ENCODE measurements around the gene HHEX.

Gene HHEX

GRCh38 chr10:92695679-92696605 is 6.2 kb downstream of the HHEX start:
- no peak for DNase-seq

DNA sequence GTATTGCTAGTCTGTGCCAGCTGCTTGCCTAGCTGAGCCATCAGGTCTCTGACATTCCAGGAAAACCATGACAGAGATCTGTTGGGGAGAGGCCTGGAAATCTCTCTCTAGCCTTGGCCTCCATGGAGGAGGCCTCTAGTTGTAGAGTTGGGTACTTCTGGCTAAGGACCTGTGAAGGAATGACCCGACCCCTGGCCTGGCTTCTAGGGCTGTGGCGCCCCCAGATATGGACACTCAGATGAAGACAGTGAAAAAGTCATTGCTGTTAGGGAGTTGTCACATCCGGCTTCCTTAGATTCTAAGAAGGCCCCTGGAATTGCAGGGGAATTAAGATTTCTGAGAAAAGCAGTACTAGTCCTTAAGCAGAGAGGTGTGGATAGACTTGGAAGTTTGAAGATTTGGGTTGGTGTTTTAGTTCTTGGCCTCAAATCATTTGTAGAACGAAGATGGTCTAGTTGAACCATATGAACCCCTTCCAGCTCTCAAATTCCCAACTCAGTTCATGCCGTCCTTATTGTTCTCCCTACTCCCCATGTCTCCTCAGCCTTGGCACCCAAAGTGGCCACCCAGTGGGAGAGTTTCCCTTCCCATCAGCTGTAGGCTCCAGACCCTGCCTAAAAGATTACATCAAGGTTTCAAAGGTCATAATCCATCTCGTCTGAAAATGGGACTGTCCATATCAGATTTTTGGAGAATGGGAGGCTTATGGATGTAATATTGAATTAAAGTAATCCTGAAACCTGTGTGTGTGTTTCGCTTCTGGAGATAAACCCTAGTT is 7.0 kb downstream of the HHEX start:
- no peak for DNase-seq

DNA sequence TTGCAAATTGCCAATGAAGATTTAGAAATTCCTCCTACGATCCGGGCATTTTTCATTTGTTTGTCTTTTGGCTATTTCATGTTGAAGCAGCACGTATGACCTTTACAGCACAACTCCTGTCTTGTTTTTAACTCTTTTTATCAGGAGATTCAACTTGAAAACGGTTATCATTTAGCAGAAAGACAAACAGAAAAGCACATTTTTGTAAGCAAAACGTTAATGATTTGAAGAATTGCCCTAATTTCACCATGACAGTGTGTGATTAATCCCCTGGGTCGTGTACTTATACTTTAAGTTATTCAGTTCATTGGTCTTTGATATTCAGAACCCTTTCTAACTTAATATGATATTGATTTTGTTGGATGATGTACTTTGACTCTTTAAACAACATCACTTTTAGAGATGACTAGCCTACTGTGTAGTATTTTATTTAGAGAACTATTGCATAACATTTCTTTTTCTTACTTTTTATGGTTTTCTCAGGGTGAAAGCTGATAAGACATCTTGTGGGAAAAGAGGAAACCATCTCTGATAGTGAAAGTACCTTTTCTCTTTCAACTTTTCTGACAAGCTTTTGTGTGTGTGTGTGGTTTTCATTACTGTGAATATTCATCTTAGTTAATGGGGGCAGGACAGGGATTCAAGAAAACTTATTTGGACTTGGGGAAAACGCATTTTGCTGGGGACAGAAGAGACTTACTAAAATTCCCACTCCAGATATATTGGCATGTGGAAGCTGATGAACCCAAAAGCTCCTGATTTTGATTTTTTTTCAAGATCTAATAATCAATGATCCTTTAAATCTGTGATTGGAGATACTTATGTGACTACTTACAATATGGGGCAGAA is 8.1 kb downstream of the HHEX start:
- no peak for DNase-seq

- no peak for DNase-seq
Measured at GRCh38 chr10:92699193-92699517, 9.4 kb downstream of the HHEX start.

DNA sequence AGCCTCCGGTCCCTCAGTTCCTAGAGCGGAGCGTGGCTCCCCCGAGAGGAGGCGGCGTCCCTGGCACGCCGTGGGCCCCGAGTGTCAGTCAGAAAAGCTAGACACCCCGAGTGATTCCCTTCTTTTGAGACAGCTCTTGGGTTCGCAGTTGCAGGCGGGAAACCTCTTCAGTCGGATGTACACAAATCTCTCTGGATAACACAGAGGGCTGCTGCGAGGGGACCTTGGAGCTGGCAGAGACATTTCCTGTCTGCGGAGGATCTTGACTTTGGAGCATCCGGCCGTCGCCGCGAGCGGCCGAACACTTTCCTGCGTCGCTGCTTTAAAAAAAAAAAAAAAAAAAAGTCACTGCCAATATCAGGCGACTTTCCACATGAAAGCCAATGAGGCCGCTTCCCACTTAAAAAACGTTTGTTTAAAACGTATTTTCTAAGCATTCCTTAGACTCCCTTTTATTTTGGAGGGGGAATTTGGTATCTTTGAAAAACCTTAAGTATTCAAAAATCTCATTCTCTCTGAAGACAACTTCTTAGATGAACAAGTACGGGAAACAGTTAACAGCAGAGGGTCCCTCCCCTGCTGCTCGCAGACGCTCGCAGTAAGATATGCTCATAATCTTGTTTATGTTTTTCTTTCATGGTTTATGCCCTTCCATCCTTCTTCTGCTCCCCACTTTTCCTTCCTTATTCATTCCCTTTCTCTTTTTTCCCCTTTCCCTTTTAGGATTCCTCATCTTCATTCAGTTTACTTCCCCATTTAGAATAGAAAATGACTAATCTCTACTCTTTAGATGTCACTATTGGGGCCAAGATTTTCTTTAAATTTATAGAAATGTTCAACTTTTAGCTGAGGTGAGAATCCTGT is 10.0 kb downstream of the HHEX start:
- DNase-seq = peak; percentile 70

GRCh38 chr10:92702301-92702916 is 12.7 kb downstream of the HHEX start:
- DNase-seq = no peak

GRCh38 chr10:92712016-92712889 is 22.5 kb downstream of the HHEX start:
- DNase-seq = no peak

- DNase-seq = no peak
Measured at GRCh38 chr10:92714152-92714845, 24.5 kb downstream of the HHEX start.

- DNase-seq = no peak
Measured at GRCh38 chr10:92714872-92715271, 25.1 kb downstream of the HHEX start.

GRCh38 chr10:92719991-92720830 is 30.5 kb downstream of the HHEX start:
- peak; percentile 38 for DNase-seq

- DNase-seq = no peak
Measured at GRCh38 chr10:92720831-92721165, 31.0 kb downstream of the HHEX start.

GRCh38 chr10:92722349-92722748 is 32.6 kb downstream of the HHEX start:
- DNase-seq = no peak

DNA sequence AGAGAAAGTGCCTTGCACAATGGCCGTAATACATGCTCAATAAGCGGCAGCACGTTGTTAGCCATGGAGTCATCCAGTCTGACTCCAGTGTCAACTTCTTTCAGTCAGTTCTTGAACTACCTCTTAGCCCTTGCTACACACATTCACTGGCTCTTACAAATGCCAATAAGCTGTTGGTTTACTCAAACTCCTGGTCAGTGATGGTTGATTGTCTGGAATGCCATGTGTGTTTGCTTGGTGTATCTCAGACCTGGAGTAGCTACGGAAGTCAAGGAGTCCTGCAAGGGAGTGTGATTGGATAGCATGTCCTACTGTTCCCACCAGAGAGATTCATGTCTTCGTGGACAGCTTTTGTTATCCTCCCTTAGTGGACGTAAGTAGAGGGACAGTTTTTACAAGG is 37.4 kb downstream of the HHEX start:
- DNase-seq = no peak

GRCh38 chr10:92727550-92727949 is 37.8 kb downstream of the HHEX start:
- DNase-seq = no peak

- no peak for DNase-seq
Measured at GRCh38 chr10:92729886-92730285, 40.1 kb downstream of the HHEX start.

DNA sequence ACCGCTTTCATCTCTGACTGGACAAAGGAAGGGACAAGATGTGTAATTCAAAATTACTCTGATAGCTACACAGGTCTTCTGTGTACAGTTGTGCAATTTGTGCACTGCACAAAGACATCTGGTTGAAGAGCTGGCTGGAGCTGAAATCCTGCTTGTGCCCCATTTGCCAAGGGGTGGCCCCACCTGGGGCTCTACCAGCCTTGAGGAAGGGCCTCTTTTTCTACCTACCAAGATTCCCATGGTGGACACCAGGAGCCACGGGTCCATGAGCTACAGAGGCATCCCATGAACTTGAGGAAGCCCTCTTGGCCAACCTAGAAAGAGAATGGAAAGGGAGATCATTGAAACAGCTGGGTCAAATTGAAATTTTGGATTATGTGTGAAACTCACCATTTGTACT is 43.2 kb downstream of the HHEX start:
- no peak for DNase-seq

- no peak for DNase-seq
Measured at GRCh38 chr10:92734301-92734700, 44.5 kb downstream of the HHEX start.

GRCh38 chr10:92735938-92736337 is 46.2 kb downstream of the HHEX start:
- no peak for DNase-seq

DNA sequence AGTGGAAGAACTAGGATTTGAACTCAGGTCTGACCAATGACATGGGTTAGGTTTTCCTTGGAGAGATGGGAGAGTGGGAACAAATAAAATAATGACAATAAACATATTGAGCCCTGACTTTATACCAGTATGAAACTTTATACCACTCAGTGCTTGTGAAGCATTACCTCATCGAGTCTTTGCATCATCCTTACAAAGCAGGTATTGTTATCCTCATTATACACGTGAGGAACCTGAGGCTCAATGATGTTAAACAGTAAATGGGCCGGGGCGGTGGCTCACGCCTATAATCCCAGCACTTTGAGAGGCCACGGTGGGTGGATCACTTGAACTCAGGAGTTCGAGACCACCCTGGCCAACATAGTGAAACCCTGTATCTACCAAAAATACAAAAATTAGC is 47.7 kb downstream of the HHEX start:
- no peak for DNase-seq
